DND-41 (cell line): Measurements from ENCODE around the gene SOX2.

Experiments used
- ATAC-seq: fragments of 200-7000 bp; cut with Tn5 transposase; 3 replicates; pipeline ENCODE4 v1.9.1; 2021; ENCODE audit warnings: low read depth; ENCODE audit not compliant: insufficient read depth
- DNase-seq: peaks from one replicate; pipeline ENCODE4 v3.0.0-alpha.2; 2020
- H2AFZ ChIP-seq: 2 replicates; pipeline ENCODE4 v1.6.0; 2012; ENCODE audit warnings: low read depth, low read length
- H3K27ac ChIP-seq: 2 replicates; pipeline ENCODE4 v1.5.1; 2012; ENCODE audit warnings: low read length, inconsistent platforms
- H3K27me3 ChIP-seq: fragments of 200-600 bp; sonication (generic); 2 replicates; pipeline ENCODE4 v1.6.0; 2012; ENCODE audit warnings: low read length, mild to moderate bottlenecking, inconsistent platforms; ENCODE audit not compliant: insufficient read depth, poor library complexity
- H3K36me3 ChIP-seq: 2 replicates; pipeline ENCODE4 v1.5.1; 2012; ENCODE audit warnings: low read length, inconsistent platforms; ENCODE audit not compliant: insufficient read depth
- H3K4me1 ChIP-seq: 2 replicates; pipeline ENCODE4 v1.5.1; 2012; ENCODE audit warnings: mild to moderate bottlenecking, low read length; ENCODE audit not compliant: insufficient read depth
- H3K4me2 ChIP-seq: 2 replicates; pipeline ENCODE4 v1.6.0; 2012; ENCODE audit warnings: mild to moderate bottlenecking, moderate library complexity, low read length, inconsistent platforms; ENCODE audit not compliant: insufficient read depth
- H3K4me3 ChIP-seq, 2 experiments: fragments of 200-600 bp in 1 of 2; shearing (Covaris generic) in 1 of 2; 2 replicates each; pipeline ENCODE4 v1.5.1; 2012 to 2016; ENCODE audit warnings: inconsistent platforms in 2 of 2, low read length in 2 of 2, mild to moderate bottlenecking in 2 of 2, low read depth in 1 of 2, moderate library complexity in 1 of 2
- H3K79me2 ChIP-seq: 2 replicates; pipeline ENCODE4 v1.6.0; 2012; ENCODE audit warnings: low read length, inconsistent platforms; ENCODE audit not compliant: insufficient read depth
- H3K9ac ChIP-seq: 2 replicates; pipeline ENCODE4 v1.6.0; 2012; ENCODE audit warnings: low read depth, mild to moderate bottlenecking, inconsistent platforms, low read length, moderate library complexity
- H3K9me3 ChIP-seq: 2 replicates; pipeline ENCODE4 v1.5.1; 2012; ENCODE audit warnings: low read length, moderate library complexity, mild to moderate bottlenecking, inconsistent platforms; ENCODE audit not compliant: insufficient read depth, severe bottlenecking
- H4K20me1 ChIP-seq: 2 replicates; pipeline ENCODE4 v1.6.0; 2012; ENCODE audit warnings: low read length; ENCODE audit not compliant: insufficient read depth
- CTCF ChIP-seq: IDR thresholded peaks from 2 replicates; pipeline ENCODE4 v1.5.1; 2012; ENCODE audit warnings: borderline replicate concordance, low read length, moderate library complexity, mild to moderate bottlenecking; ENCODE audit not compliant: poor library complexity, severe bottlenecking; ENCODE audit errors: extremely low read depth
- EZH2 ChIP-seq: IDR thresholded peaks from 3 replicates; pipeline ENCODE4 v1.6.1; 2012; ENCODE audit warnings: borderline replicate concordance, low read depth, mild to moderate bottlenecking, moderate library complexity, low read length, inconsistent platforms; ENCODE audit not compliant: severe bottlenecking

The SOX2 gene

GRCh38 chr3:181711325-181712135 is at the start of gene SOX2:
Gene SOX2, plus strand, starts transcription at chr3:181711925. Its CDS starts 436 bp downstream, at chr3:181712361.
- no peaks in the 10 kb centered on the region for H3K79me2 ChIP-seq
- TF ChIP-seq EZH2 (no peak), CTCF (no peak)
- H3K27ac ChIP-seq, result no peak within 1 kb of the TSS
- DNase-seq (no peak), ATAC-seq (peak; percentile 33; the same call in 1 of the 3 replicates)
- no peak within 1 kb of the TSS for H3K4me2 ChIP-seq
- H3K9ac ChIP-seq, result no peak within 1 kb of the TSS
- no peaks in the 10 kb centered on the region for H3K36me3 ChIP-seq
- H2AFZ ChIP-seq, result no peak within 1 kb of the TSS
- no peaks in the 10 kb centered on the region for H3K9me3 ChIP-seq
- no peaks in the 10 kb centered on the region for H3K27me3 ChIP-seq
- no peak within 1 kb of the TSS for H3K4me3 ChIP-seq
- H3K4me1 ChIP-seq, result no peaks in the 10 kb centered on the region
- H4K20me1 ChIP-seq, result no peaks in the 10 kb centered on the region

- no peak for ATAC-seq
- no peaks in the 10 kb centered on the region for H3K4me1 ChIP-seq
- no peak overlapping the region for H3K4me2 ChIP-seq
- H3K4me3 ChIP-seq, result no peak overlapping the region
- no peaks in the 10 kb centered on the region for H3K79me2 ChIP-seq
- H3K9ac ChIP-seq, result no peak overlapping the region
- no peak for DNase-seq
- H3K9me3 ChIP-seq, result peaks cover 3% of the 10 kb centered on the region
- no peaks in the 10 kb centered on the region for H3K36me3 ChIP-seq
- TF ChIP-seq EZH2 (no peak), CTCF (no peak)
- H3K27me3 ChIP-seq, result peaks cover 7% of the 10 kb centered on the region
- no peaks in the 10 kb centered on the region for H4K20me1 ChIP-seq
- H2AFZ ChIP-seq, result no peak overlapping the region
- H3K27ac ChIP-seq, result no peak overlapping the region
Observed at GRCh38 chr3:181683563-181683962, 28.2 kb upstream of the SOX2 start.

GRCh38 chr3:181687190-181687589 is 24.5 kb upstream of the SOX2 start:
- Histone ChIP-seq H3K27ac (no peak overlapping the region), H3K79me2 (no peaks in the 10 kb centered on the region), H2AFZ (no peak overlapping the region), H3K4me1 (no peaks in the 10 kb centered on the region), H3K4me3 (no peak overlapping the region), H3K4me2 (no peak overlapping the region), H3K27me3 (peaks cover 9% of the 10 kb centered on the region), H3K36me3 (no peaks in the 10 kb centered on the region), H4K20me1 (no peaks in the 10 kb centered on the region), H3K9ac (no peak overlapping the region), H3K9me3 (no peaks in the 10 kb centered on the region)
- no peak for TF ChIP-seq EZH2
- DNase-seq (no peak), ATAC-seq (no peak)

- no peak for ATAC-seq
- no peak overlapping the region for H3K4me2 ChIP-seq
- no peaks in the 10 kb centered on the region for H3K36me3 ChIP-seq
- TF ChIP-seq CTCF (no peak), EZH2 (no peak)
- H4K20me1 ChIP-seq, result no peaks in the 10 kb centered on the region
- H3K79me2 ChIP-seq, result no peaks in the 10 kb centered on the region
- no peaks in the 10 kb centered on the region for H3K4me1 ChIP-seq
- no peak overlapping the region for H3K27ac ChIP-seq
- no peaks in the 10 kb centered on the region for H3K9me3 ChIP-seq
- DNase-seq, result no peak
- no peak overlapping the region for H3K4me3 ChIP-seq
- no peak overlapping the region for H2AFZ ChIP-seq
- peaks cover 9% of the 10 kb centered on the region for H3K27me3 ChIP-seq
- H3K9ac ChIP-seq, result no peak overlapping the region
Observed at GRCh38 chr3:181687731-181688130, 24.0 kb upstream of the SOX2 start.
